PC-9 (cell line): ENCODE data around the gene TSC22D3.

ENCODE experiments used
- CTCF ChIP-seq: fragments of 200-600 bp; sonication (generic); conservative IDR thresholded peaks from 2 replicates; pipeline ENCODE4 v1.6.1; 2017; ENCODE audit warnings: mixed run types, antibody characterized with exemption, mild to moderate bottlenecking, moderate library complexity
- EZH2 ChIP-seq: fragments of 200-600 bp; sonication (generic); IDR thresholded peaks from 2 replicates; pipeline ENCODE4 v1.8.0; 2017; ENCODE audit warnings: antibody characterized with exemption, low read depth

GRCh38 chrX:107721966-107722707 is 53.5 kb downstream of the TSC22D3 start:
- TF ChIP-seq EZH2 (no peak), CTCF (no peak)
